NCI-H524 treated with DMSO at 0.1 percent for 48 hours (cell line): ENCODE measurements around the gene NUP93.
"Not testable (repeated sequence)": the region's sequence is repeated elsewhere in the genome, so short reads cannot be mapped to it uniquely, and the experiment has no call there.

Source experiments
- DNase-seq: peaks from one replicate; lab custom pipeline; 2025; lab: John Stamatoyannopoulos, UW

The NUP93 gene

GRCh38 chr16:56709443-56710040 lies 20.4 kb upstream of the NUP93 start:
- DNase-seq, result no peak

- DNase-seq, result no peak
Measured at GRCh38 chr16:56710181-56710737, 19.7 kb upstream of the NUP93 start.

GRCh38 chr16:56711862-56712261 lies 18.1 kb upstream of the NUP93 start:
- DNase-seq, result no peak

- DNase-seq, result no peak
Measured at GRCh38 chr16:56713794-56714193, 16.1 kb upstream of the NUP93 start.

GRCh38 chr16:56715126-56715525 lies 14.8 kb upstream of the NUP93 start:
- DNase-seq, result no peak

GRCh38 chr16:56716761-56717160 lies 13.2 kb upstream of the NUP93 start:
- DNase-seq, result peak; percentile 86

- DNase-seq, result not testable (repeated sequence)
Measured at GRCh38 chr16:56717532-56717931, 12.4 kb upstream of the NUP93 start.

- DNase-seq, result no peak
Measured at GRCh38 chr16:56722200-56722842, 7.6 kb upstream of the NUP93 start.

GRCh38 chr16:56724191-56724590 lies 5.7 kb upstream of the NUP93 start:
- DNase-seq, result no peak

- DNase-seq, result no peak
Measured at GRCh38 chr16:56726283-56726682, 3.6 kb upstream of the NUP93 start.

- DNase-seq, result no peak
Measured at GRCh38 chr16:56726926-56727325, 3.0 kb upstream of the NUP93 start.

- no peak for DNase-seq
Measured at GRCh38 chr16:56728027-56728426, 1.9 kb upstream of the NUP93 start.

- DNase-seq, result no peak
Measured at GRCh38 chr16:56728980-56729734, 772 bp upstream of the NUP93 start.

GRCh38 chr16:56732366-56732765 lies 2.4 kb downstream of the NUP93 start:
- no peak for DNase-seq

- no peak for DNase-seq
Measured at GRCh38 chr16:56732832-56733231, 2.9 kb downstream of the NUP93 start.

GRCh38 chr16:56734429-56734828 lies 4.5 kb downstream of the NUP93 start:
- no peak for DNase-seq

- DNase-seq, result no peak
Measured at GRCh38 chr16:56736476-56736875, 6.5 kb downstream of the NUP93 start.

- no peak for DNase-seq
Measured at GRCh38 chr16:56737539-56737938, 7.6 kb downstream of the NUP93 start.

GRCh38 chr16:56738221-56738620 lies 8.3 kb downstream of the NUP93 start:
- DNase-seq, result no peak

- DNase-seq, result not testable (repeated sequence)
Measured at GRCh38 chr16:56739378-56739777, 9.4 kb downstream of the NUP93 start.

- DNase-seq, result no peak
Measured at GRCh38 chr16:56741399-56741798, 11.5 kb downstream of the NUP93 start.

- DNase-seq, result no peak
Measured at GRCh38 chr16:56742030-56742984, 12.4 kb downstream of the NUP93 start.
